ENCODE measurements around the gene LAMB2. TPM values are rescaled to one million over a fixed set of nuclear protein-coding genes. Genes with fewer than 3 reads are reported as not detected.

The LAMB2 gene
- total RNA-seq, 2 experiments from 2014 or later, result 0.44 TPM; not detected in 1

DNA sequence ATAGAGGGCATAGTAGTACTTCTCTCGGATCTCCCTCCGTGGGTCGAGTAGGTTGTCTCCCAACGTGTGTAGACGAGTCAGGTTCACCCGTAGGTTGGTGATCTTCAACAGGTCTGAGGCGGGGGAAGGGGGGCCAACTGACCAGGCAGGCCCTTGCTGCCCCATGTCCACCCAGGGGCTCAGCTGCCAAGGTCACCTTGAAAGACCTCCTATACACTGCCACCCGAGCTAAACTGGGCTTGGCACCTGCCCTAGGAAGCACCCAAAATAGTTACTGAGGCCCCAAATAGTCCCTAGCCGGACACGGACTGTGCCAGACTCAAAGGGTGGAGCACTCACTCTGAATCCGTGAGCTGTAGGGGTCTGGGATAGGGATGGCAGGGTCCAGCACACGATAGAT is 1.8 kb downstream of the LAMB2 start:
- Histone ChIP-seq H3K79me2 (ENCODE audit: insufficient read depth, low read depth, low read length) (no peaks in the 10 kb centered on the region), H3K27ac (ENCODE audit: low read depth, low read length, poor library complexity, severe bottlenecking) (no peak overlapping the region), H3K4me2 (ENCODE audit: low read length) (no peak overlapping the region), H2AFZ (ENCODE audit: low read length) (no peak overlapping the region), H3K4me1 (ENCODE audit: insufficient read depth, low read length, poor library complexity, severe bottlenecking) (peaks cover 9% of the 10 kb centered on the region), H3K4me3 (ENCODE audit: low read depth, low read length, poor library complexity, severe bottlenecking) (no peak overlapping the region), H3K36me3 (ENCODE audit: insufficient read depth, low read length) (no peaks in the 10 kb centered on the region), H3K9me2 (ENCODE audit: insufficient read depth, low read length) (no peaks in the 10 kb centered on the region), H4K20me1 (ENCODE audit: insufficient read depth, low read length) (no peaks in the 10 kb centered on the region), H3K9me3 (ENCODE audit: low read length) (no peaks in the 10 kb centered on the region)
- BruUV-seq (replicated peaks), result no TSS peak
- POLR2A ChIA-PET, result no interaction called here
- intact Hi-C loops (cut with micrococcal nuclease; ENCODE audit: unreplicated experiment), result no loop called here
- TF ChIP-seq EZH2phosphoT487 (IDR thresholded peaks at IDR 0.05; ENCODE audit: borderline replicate concordance, low read depth, low read length), result no peak
- TF ChIP-seq, protein P1, sequence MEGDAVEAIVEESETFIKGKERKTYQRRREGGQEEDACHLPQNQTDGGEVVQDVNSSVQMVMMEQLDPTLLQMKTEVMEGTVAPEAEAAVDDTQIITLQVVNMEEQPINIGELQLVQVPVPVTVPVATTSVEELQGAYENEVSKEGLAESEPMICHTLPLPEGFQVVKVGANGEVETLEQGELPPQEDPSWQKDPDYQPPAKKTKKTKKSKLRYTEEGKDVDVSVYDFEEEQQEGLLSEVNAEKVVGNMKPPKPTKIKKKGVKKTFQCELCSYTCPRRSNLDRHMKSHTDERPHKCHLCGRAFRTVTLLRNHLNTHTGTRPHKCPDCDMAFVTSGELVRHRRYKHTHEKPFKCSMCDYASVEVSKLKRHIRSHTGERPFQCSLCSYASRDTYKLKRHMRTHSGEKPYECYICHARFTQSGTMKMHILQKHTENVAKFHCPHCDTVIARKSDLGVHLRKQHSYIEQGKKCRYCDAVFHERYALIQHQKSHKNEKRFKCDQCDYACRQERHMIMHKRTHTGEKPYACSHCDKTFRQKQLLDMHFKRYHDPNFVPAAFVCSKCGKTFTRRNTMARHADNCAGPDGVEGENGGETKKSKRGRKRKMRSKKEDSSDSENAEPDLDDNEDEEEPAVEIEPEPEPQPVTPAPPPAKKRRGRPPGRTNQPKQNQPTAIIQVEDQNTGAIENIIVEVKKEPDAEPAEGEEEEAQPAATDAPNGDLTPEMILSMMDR (conservative IDR thresholded peaks at IDR 0.05; ENCODE audit: low read length), result no peak
- no peak for DNase-seq (ENCODE audit: low spot score)
- CTCF ChIA-PET (ENCODE audit: unreplicated experiment), result no interaction called here

DNA sequence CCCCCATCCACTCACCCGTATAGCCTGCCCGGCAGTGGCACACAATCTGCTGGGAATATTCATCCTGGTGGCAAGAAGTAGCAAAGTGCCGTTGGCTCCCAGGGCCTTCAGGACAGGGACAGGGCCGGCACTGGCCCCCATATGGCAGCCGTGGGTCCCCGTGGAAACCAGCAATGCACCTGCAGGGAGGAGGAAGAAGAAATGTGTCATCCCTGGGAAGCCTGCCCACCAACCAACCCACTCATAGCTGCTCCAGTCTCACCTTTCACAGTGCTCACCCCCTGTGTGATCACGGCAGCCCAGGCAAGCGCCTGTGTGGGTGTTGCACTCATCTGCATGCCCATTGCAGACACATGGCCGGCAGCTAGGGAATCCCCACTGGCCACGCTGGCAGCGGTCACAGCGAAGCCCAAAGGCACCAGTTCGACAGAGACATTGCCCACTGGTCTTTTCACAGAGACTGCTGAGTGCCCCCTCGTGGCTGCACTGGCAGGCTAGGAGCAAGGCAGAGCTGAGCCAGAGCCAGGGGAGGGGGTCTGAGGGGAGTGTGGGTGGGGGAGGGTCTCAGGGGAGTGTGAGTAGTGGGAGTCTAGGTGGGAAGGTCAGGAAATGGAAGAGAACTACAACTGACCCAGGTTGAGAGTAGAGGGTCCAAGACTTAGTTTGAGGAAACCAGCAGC is 7.7 kb downstream of the LAMB2 start:
- CTCF ChIA-PET (ENCODE audit: unreplicated experiment), result no interaction called here

GRCh38 chr3:49124203-49124602 is 8.6 kb downstream of the LAMB2 start:
- POLR2A ChIA-PET, result no interaction called here
- H3K27ac ChIP-seq (ENCODE audit: low read depth, low read length, poor library complexity, severe bottlenecking), result no peak overlapping the region
- no peak for DNase-seq (ENCODE audit: low spot score)
- intact Hi-C loops (cut with micrococcal nuclease; ENCODE audit: unreplicated experiment), result no loop called here
- no peak overlapping the region for H3K4me3 ChIP-seq (ENCODE audit: low read depth, low read length, poor library complexity, severe bottlenecking)
- no peaks in the 10 kb centered on the region for H3K36me3 ChIP-seq (ENCODE audit: insufficient read depth, low read length)
- no peak overlapping the region for H3K4me2 ChIP-seq (ENCODE audit: low read length)
- no TSS peak for BruUV-seq (replicated peaks)
- H3K79me2 ChIP-seq (ENCODE audit: insufficient read depth, low read depth, low read length), result peaks cover 11% of the 10 kb centered on the region
- no peaks in the 10 kb centered on the region for H3K9me2 ChIP-seq (ENCODE audit: insufficient read depth, low read length)
- H2AFZ ChIP-seq (ENCODE audit: low read length), result no peak overlapping the region
- H3K9me3 ChIP-seq (ENCODE audit: low read length), result no peaks in the 10 kb centered on the region
- TF ChIP-seq EZH2phosphoT487 (IDR thresholded peaks at IDR 0.05; ENCODE audit: borderline replicate concordance, low read depth, low read length), result no peak
- TF ChIP-seq, protein P1 (conservative IDR thresholded peaks at IDR 0.05; ENCODE audit: low read length), result no peak
- CTCF ChIA-PET (ENCODE audit: unreplicated experiment), result no interaction called here
- no peaks in the 10 kb centered on the region for H4K20me1 ChIP-seq (ENCODE audit: insufficient read depth, low read length)
- peaks cover 24% of the 10 kb centered on the region for H3K4me1 ChIP-seq (ENCODE audit: insufficient read depth, low read length, poor library complexity, severe bottlenecking)

More for the DNA sequence above, 7.7 kb downstream of the LAMB2 start:
- H3K9me3 ChIP-seq (ENCODE audit: low read length), result no peaks in the 10 kb centered on the region
- no peaks in the 10 kb centered on the region for H3K9me2 ChIP-seq (ENCODE audit: insufficient read depth, low read length)
- H3K27ac ChIP-seq (ENCODE audit: low read depth, low read length, poor library complexity, severe bottlenecking), result no peak overlapping the region
- H2AFZ ChIP-seq (ENCODE audit: low read length), result peak overlapping the region; percentile 41; the same call in 1 of the 2 replicates
- no peak overlapping the region; the same call in 1 of the 2 replicates for H3K4me2 ChIP-seq (ENCODE audit: low read length)
- H3K4me3 ChIP-seq (ENCODE audit: low read depth, low read length, poor library complexity, severe bottlenecking), result no peak overlapping the region
- DNase-seq (ENCODE audit: low spot score), result peak; percentile 52
- no peak for TF ChIP-seq EZH2phosphoT487 (IDR thresholded peaks at IDR 0.05; ENCODE audit: borderline replicate concordance, low read depth, low read length)
- TF ChIP-seq, protein P1 (conservative IDR thresholded peaks at IDR 0.05; ENCODE audit: low read length), result peak; percentile 76
- H3K36me3 ChIP-seq (ENCODE audit: insufficient read depth, low read length), result no peaks in the 10 kb centered on the region
- BruUV-seq (replicated peaks), result no TSS peak
- POLR2A ChIA-PET, result no interaction called here
- no peaks in the 10 kb centered on the region for H4K20me1 ChIP-seq (ENCODE audit: insufficient read depth, low read length)
- peaks cover 2% of the 10 kb centered on the region for H3K79me2 ChIP-seq (ENCODE audit: insufficient read depth, low read depth, low read length)
- H3K4me1 ChIP-seq (ENCODE audit: insufficient read depth, low read length, poor library complexity, severe bottlenecking), result peaks cover 19% of the 10 kb centered on the region
- intact Hi-C loops (cut with micrococcal nuclease; ENCODE audit: unreplicated experiment), result no loop called here

All from OCI-LY7 (cell line).